Activated CD8-positive, alpha-beta memory T cell treated with anti-CD3 and anti-CD28 coated beads, Interleukin-2, amount 10 ng/mL, durations not matched to agents 7 days and 5 days (primary cell): ENCODE measurements around the gene UNKL. TPM values are rescaled to one million over a fixed set of nuclear protein-coding genes. Genes with fewer than 3 reads are reported as not detected.
"Not testable (repeated sequence)": the region's sequence is repeated elsewhere in the genome, so short reads cannot be mapped to it uniquely, and the experiment has no call there.

Experiments
- ATAC-seq: fragments of 150-1000 bp; cut with Tn5 transposase; one replicate; pipeline ENCODE4 v1.10.0; 2021; ENCODE audit warnings: moderate library complexity
- CTCF ChIA-PET: fragments of 350-600 bp; sonication (Branson Sonifier 250); formaldehyde crosslinking; loops from one replicate; lab custom pipeline; 2021; ENCODE audit warnings: antibody characterized with exemption; lab: Charles Lee
- DNase-seq: peaks from one replicate; pipeline ENCODE4 v3.0.0-alpha.2; 2020
- H3K27ac Mint-ChIP-seq: one replicate; pipeline ENCODE4 v1.8.0; 2021; ENCODE audit warnings: mild to moderate bottlenecking, mixed read lengths
- H3K27me3 Mint-ChIP-seq: one replicate; pipeline ENCODE4 v1.8.0; 2021; ENCODE audit warnings: mixed read lengths
- H3K36me3 Mint-ChIP-seq: one replicate; pipeline ENCODE4 v1.8.0; 2021; ENCODE audit warnings: mild to moderate bottlenecking, mixed read lengths
- H3K4me1 Mint-ChIP-seq: one replicate; pipeline ENCODE4 v1.8.0; 2021; ENCODE audit warnings: mixed read lengths
- H3K4me3 Mint-ChIP-seq: one replicate; pipeline ENCODE4 v1.8.0; 2021; ENCODE audit warnings: mild to moderate bottlenecking, moderate library complexity, mixed read lengths
- H3K9me3 Mint-ChIP-seq: one replicate; pipeline ENCODE4 v1.8.0; 2022; ENCODE audit warnings: low read depth, mixed read lengths
- total RNA-seq, 2 experiments: library from RNA; stranded (reverse); gene quantifications; one replicate each; pipeline ENCODE4 v1.2.3, GENCODE V29; 2021

The UNKL gene
- total RNA-seq, 2 experiments from 2014 or later = 30.1 to 43.0 TPM

DNA sequence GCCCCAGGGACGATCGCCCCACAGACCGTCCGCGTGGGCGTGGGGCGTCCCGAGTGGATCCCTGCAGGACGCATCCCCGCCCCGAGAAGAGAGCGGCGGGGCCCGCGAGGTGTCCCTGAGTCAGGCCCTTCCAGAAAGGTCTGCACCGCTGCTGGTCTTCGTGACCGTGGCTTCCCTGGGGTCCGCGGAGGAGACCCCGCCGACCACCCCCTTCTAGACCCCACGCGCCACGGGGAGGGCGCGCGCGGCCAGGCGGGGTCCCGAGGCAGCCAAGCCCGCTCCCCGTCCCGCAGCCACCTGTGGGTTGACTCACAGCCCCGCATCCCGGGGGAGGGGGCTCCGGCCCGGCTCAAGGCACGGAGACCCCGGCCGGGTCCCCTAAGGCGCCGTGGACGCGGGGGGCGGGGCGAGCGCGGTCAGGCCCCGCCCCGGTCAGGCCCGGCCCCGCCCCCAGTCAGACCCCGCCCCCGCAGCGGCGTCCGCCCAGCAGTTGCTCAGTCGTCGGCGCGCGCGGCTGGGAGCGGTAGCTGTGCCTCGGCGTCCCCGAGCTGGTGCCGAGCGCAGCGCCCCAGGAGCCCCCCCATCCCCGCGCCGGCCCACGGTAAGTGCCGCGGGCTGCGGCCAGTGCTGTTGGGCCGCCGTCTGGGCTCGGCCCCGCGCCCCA is 81.2 kb downstream of the UNKL start, which contains the start of gene BAIAP3:
TSS of gene BAIAP3 (plus strand) at position 497 of the 664 bp plus-strand sequence. CDS start 4,905 bp downstream, outside the sequence.
- no peak within 1 kb of the TSS for H3K4me3 Mint-ChIP-seq
- peaks cover 35% of the 10 kb centered on the region for H3K27me3 Mint-ChIP-seq
- CTCF ChIA-PET = interaction anchor here (1.0 to 1.9 kb wide), 4 partner anchors 8 to 32 kb away, joined by 3 to 5 read pairs (median 4); partner anchors contain the start of gene UBE2I
- no peak within 1 kb of the TSS for H3K27ac Mint-ChIP-seq
- H3K36me3 Mint-ChIP-seq = no peaks in the 10 kb centered on the region
- ATAC-seq (peak; percentile 79), DNase-seq (peak; percentile 65)
- peaks cover 14% of the 10 kb centered on the region for H3K4me1 Mint-ChIP-seq
- H3K9me3 Mint-ChIP-seq = no peaks in the 10 kb centered on the region

DNA sequence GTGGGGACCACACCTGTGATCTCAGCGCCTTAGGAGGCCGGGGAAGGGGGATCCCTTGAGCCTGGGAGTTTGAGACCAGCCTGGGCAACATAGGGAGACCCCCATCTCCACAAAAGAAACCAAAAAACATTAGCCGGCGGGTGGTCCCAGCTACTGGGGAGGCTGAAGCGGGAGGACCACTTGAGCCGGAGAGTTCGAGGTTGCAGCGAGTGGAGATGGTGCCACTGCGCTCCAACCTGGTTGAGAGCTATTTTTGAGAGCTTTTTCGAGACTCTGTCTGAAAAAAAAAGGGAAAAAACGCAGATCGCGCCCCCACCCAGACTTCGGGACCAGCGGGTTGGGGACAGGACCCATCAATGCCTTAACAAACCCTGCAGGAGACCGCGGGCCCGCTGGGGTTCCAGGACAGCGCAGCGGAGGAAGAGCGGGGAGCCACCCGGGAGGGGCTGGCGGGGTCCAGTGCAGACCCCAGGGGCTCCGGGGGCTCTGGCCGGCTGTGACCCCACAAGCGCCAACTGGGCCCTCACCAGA is 81.8 kb downstream of the UNKL start:
- Mint-ChIP-seq H3K4me3 (no peak overlapping the region), H3K9me3 (no peaks in the 10 kb centered on the region), H3K27me3 (peaks cover 35% of the 10 kb centered on the region), H3K36me3 (no peaks in the 10 kb centered on the region), H3K27ac (no peak overlapping the region), H3K4me1 (peaks cover 14% of the 10 kb centered on the region)
- ATAC-seq (no peak), DNase-seq (no peak)
- CTCF ChIA-PET = interaction anchor here (1.0 to 1.9 kb wide), 5 partner anchors 9 to 32 kb away, joined by 3 to 5 read pairs (median 3); partner anchors contain the start of gene UBE2I

DNA sequence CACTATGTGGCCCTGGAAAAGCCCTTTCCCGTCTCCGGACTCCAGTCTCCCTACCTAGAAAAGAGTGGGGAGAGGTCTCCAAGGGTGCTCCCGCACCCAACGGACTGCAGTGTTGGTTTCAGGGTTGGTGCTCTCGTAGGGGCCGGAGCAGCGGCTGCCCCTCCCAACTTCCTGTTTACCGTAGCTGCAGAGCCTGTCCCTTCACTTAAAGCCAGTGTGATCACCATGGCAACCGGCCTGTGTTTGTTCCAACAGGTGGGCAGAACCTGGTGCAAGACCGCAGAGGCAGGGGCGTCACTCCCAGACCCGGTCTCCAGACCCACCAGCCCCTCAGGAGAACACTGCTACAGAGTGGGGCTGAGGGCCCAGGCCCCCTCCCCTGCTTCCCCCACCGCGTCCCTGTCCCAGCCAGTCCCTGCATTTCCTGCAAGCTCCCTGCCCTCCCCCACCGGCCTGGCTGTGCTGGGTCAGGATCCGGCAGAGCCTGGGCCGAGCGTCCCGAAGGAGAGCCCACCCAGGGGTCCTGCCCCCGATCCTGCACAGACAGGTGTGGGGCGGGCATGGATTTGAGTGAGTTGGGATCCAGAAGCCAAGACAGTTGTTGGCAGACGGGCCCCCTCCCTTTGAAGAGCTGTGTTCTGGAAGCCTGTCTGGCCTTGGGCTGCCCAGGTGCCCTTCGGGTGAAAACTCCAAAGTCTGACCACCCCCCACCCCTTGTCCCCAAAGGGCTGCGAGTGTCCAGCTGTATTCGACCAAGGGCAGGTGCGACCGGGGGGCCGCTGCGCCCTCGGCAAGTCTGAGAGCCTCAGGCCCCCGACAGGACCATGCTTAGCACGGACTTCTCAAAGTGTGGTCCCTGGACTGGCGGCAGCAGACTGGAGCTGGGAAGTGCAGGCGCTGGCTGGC is 82.5 kb downstream of the UNKL start:
- Mint-ChIP-seq H3K9me3 (no peaks in the 10 kb centered on the region), H3K27ac (no peak overlapping the region), H3K36me3 (no peaks in the 10 kb centered on the region), H3K27me3 (peaks cover 35% of the 10 kb centered on the region), H3K4me3 (no peak overlapping the region), H3K4me1 (peaks cover 14% of the 10 kb centered on the region)
- ATAC-seq (peak; percentile 56), DNase-seq (peak; percentile 79)
- CTCF ChIA-PET = interaction anchor here (1.0 to 1.9 kb wide), 5 partner anchors 10 to 31 kb away, joined by 3 to 5 read pairs (median 3); partner anchors contain the start of gene UBE2I

DNA sequence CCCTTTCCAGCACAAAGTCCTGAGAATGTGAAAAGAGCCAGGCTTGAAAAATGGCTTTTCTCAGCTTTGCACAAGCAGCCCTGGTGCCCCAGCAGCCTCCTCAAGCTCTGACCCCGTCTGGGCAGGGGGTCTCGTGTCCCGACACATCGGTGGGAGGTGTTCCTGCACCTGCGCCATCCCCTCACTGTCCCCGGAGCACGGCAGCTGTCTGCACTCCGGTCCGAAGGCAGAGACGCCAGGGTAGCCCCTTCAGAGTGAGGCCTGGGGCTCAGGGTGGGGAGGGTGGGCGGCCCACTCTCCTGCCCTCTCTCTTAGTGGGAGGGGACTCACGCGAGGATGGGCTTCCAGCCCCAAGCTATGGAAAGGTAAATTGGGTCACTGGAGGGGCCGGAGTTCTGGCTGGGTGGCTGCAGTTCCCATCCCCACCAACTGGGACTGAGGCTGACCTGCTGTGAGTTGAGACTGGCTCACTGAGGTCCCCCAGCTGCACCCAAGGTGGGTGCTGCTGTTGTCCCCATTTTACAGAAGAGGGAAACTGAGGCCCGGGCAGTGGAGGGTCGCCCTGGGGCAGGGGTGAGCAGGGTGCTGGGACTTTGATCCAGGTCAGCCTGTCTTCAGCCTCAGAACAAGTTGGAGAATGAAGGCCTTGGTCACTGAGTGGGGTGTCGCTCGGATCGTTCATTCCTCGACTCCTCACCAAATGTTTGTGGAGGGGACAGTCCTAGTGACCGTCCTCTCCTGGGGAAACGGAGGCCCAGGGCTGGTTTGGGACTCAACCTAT is 83.4 kb downstream of the UNKL start:
- ATAC-seq (no peak), DNase-seq (no peak)
- H3K27ac Mint-ChIP-seq = no peak overlapping the region
- no peaks in the 10 kb centered on the region for H3K9me3 Mint-ChIP-seq
- H3K4me1 Mint-ChIP-seq = peaks cover 14% of the 10 kb centered on the region
- CTCF ChIA-PET = interaction anchor here (0.6 to 1.9 kb wide), 2 partner anchors 22 to 40 kb away, joined by 3 to 5 read pairs; partner anchors contain the start of gene UBE2I
- peaks cover 33% of the 10 kb centered on the region for H3K27me3 Mint-ChIP-seq
- H3K4me3 Mint-ChIP-seq = no peak overlapping the region
- H3K36me3 Mint-ChIP-seq = peaks cover 2% of the 10 kb centered on the region

DNA sequence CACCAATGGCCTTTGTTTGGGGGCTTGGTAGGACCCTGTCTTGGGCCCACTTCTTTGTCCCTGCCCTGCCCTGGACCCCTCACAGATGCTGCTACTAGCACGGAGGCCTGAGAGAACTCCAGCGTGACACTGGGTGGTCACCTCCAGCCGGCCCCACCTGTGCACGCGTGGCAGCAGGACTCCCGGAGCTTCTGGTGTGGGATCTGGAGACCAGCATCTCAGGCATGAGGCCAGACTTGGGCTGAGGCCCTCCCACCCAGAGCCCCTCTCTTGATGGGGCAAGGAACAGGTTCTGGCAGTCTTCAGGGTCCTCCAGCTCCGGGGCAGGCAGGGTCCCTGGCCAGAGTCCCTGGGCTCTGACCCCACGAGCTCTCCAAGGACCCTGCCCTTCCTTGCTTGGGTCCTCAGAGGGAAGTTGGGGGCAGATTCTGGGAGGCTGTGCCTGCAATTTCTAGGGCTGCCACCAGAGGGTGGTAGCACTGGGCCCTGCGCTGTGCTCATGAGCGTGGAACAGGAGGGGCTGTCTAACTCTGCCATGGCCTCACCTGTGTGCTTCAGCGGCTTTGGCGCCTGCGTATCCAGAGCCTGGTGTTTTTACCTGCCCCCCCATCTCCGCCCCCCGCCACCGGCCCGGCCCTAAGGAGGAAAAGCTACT is 84.1 kb downstream of the UNKL start:
- H3K4me1 Mint-ChIP-seq = peaks cover 14% of the 10 kb centered on the region
- no peak overlapping the region for H3K27ac Mint-ChIP-seq
- ATAC-seq (no peak), DNase-seq (no peak)
- peaks cover 2% of the 10 kb centered on the region for H3K36me3 Mint-ChIP-seq
- H3K4me3 Mint-ChIP-seq = no peak overlapping the region
- CTCF ChIA-PET = interaction anchor here (0.6 kb wide), 2 partner anchors 40 to 1763 kb away, joined by 3 read pairs; no protein-coding TSS in a partner anchor
- no peaks in the 10 kb centered on the region for H3K9me3 Mint-ChIP-seq
- H3K27me3 Mint-ChIP-seq = peaks cover 27% of the 10 kb centered on the region

DNA sequence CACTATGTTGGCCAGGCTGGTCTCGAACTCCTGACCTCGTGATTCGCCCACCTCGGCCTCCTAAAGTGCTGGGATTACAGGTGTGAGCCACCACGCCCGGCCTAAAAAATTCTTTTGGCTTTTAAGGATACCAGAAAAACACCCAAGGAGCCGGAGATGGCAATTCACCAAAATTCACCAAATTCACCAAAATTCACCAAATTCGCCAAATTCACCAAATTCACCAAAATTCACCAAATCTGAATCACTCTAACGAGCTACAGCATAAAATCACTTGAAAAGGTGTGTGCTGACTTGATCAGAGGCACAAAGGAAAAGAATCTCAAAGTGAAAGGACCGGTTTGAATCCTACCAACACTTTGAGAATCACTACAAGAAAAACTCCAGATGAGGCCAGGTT is 85.5 kb downstream of the UNKL start:
- H3K27ac Mint-ChIP-seq, H3K4me3 Mint-ChIP-seq, H3K9me3 Mint-ChIP-seq, H3K36me3 Mint-ChIP-seq, ATAC-seq, DNase-seq: not testable (repeated sequence)
- Mint-ChIP-seq H3K4me1 (peaks cover 14% of the 10 kb centered on the region), H3K27me3 (peaks cover 16% of the 10 kb centered on the region)
- CTCF ChIA-PET = interaction anchor here (1.3 kb wide), 1 partner anchor 14 kb away, joined by 5 read pairs; no protein-coding TSS in a partner anchor

DNA sequence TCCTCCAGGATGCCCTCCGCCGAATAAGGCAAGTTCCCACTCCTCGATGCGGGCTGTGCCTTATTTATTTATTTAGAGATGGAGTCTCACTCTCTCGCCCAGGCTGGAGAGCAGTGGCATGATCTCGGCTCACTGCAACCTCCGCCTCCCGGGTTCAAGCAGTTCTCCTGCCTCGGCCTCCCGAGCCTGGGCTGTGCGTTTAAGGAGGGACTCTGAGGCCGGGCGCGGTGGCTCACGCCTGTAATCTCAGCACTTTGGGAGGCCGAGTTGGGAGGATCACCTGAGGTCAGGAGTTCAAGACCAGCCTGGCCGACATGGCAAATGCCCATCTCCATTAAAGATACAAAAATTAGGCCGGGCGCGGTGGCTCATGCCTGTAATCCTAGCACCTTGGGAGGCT is 86.4 kb downstream of the UNKL start:
- H3K9me3 Mint-ChIP-seq, ATAC-seq, H3K4me3 Mint-ChIP-seq, CTCF ChIA-PET, DNase-seq, H3K36me3 Mint-ChIP-seq, H3K27ac Mint-ChIP-seq: not testable (repeated sequence)
- peaks cover 14% of the 10 kb centered on the region for H3K4me1 Mint-ChIP-seq
- peaks cover 16% of the 10 kb centered on the region for H3K27me3 Mint-ChIP-seq

DNA sequence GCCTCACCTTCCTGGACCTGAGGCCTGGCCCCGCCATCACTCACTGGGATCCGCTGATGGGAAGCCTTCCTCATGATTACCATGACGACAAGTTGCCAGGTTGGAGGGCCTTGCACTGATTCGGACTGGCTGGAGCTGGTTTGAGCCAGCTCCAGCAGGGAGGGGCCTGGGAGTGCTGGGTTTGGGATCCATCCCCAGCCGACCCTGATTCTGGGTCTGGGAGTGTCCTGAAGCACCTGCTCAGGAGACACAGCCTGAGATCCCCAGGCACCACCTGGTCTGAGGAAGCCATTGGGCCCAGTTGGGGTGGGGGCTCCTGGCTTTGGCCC is 86.9 kb downstream of the UNKL start:
- peaks cover 13% of the 10 kb centered on the region for H3K27me3 Mint-ChIP-seq
- no peaks in the 10 kb centered on the region for H3K9me3 Mint-ChIP-seq
- H3K4me3 Mint-ChIP-seq = no peak overlapping the region
- no peak overlapping the region for H3K27ac Mint-ChIP-seq
- CTCF ChIA-PET = no interaction called here
- peaks cover 9% of the 10 kb centered on the region for H3K36me3 Mint-ChIP-seq
- H3K4me1 Mint-ChIP-seq = peaks cover 12% of the 10 kb centered on the region
- DNase-seq (no peak), ATAC-seq (no peak)

DNA sequence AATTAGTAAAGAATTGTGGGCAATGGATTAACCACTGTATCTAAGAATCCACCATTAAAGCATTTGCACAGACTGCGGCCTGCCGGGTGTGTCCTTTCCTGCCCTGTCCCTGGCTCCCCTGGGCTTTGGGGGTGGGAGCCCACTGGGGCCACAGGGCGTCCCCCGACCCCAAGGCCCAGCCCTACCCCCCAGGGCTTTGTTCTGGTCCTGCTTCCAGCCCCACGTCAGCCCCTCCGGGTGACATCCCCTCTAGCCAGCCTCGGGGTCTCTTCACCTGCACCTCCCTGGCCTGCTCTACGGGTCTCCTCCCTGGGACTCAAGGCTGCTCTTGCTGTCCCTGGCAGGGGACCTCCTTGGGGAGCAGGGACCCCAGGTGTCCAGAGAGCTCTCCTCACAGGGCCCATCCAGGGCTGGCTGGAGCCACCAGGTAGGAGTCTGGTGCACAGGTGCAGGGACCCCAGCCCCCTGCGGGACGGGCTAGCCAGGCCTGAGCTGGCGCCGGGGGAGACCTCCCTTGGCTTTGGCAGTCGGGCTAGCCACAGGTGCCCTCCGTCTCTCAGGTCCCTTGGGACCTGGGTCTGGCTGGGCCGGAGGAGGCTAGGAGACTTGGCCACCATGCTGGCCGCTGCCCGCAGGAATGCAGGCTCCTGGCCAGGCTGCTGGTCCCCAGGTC is 87.4 kb downstream of the UNKL start:
- no peaks in the 10 kb centered on the region for H3K9me3 Mint-ChIP-seq
- no peak overlapping the region for H3K4me3 Mint-ChIP-seq
- H3K4me1 Mint-ChIP-seq = peaks cover 9% of the 10 kb centered on the region
- ATAC-seq = no peak
- no peak for DNase-seq
- peaks cover 11% of the 10 kb centered on the region for H3K36me3 Mint-ChIP-seq
- peaks cover 9% of the 10 kb centered on the region for H3K27me3 Mint-ChIP-seq
- CTCF ChIA-PET = interaction anchor here (1.2 kb wide), 1 partner anchor 27 kb away, joined by 4 read pairs; no protein-coding TSS in a partner anchor
- H3K27ac Mint-ChIP-seq = no peak overlapping the region

DNA sequence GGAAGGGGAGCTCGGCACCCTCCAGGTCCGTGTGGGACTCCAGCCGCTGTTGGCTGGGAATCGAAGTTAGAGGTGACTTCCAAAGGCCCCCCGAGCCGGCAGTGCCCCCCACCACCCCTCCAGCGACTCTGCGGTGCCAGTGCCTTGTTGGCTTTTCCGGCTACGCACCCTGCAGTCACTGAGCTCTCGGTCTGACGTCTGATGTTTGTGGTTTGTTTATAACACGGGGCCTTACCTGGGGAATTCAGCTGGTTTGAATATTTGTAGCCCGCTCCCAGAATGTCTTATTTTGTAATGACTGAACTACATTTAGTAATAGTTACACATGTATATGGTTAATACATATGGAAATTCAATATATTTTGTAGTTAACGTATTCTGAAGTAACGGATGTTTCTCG is 88.1 kb downstream of the UNKL start:
- ATAC-seq (no peak), DNase-seq (no peak)
- H3K27ac Mint-ChIP-seq = no peak overlapping the region
- H3K27me3 Mint-ChIP-seq = peaks cover 3% of the 10 kb centered on the region
- peaks cover 3% of the 10 kb centered on the region for H3K4me1 Mint-ChIP-seq
- no peak overlapping the region for H3K4me3 Mint-ChIP-seq
- peaks cover 11% of the 10 kb centered on the region for H3K36me3 Mint-ChIP-seq
- H3K9me3 Mint-ChIP-seq = no peaks in the 10 kb centered on the region
- CTCF ChIA-PET = interaction anchor here (1.2 kb wide), 1 partner anchor 26 kb away, joined by 4 read pairs; no protein-coding TSS in a partner anchor

DNA sequence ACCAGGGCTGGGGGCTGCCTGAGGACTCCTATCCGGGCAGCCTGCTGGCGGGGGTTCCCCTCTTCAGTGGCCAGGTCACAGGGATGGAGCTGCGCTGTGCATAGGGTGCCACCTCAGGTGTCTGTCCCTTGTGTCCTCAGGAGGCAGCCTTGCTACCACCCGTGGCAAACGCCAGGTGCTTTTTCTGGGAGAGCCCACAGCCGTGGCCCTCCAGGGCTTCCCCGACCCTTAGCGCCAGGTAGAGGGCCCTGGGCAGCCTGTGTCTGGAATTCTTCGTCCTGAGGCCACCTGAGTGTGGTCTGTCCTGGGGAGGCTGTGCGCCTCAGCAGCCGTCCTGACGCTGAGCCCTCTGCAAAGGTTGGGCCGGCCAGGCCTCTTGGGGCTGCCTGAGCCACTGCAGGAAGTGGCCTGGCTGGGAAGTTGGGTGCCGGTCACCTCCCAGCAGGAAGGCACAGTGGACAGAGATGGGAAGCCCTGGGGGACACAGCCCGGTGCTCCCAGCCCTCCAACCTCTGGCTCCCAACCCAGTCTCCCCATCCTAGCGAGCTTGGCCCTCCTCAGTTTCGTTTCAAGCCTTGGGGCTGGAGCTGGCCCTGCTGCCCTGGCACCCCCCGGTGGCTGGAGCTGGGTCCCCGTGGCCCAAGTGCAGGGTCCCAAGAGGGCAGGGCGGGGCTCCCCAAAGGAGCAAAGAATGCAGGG is 88.7 kb downstream of the UNKL start:
- CTCF ChIA-PET = interaction anchor here (1.2 kb wide), 1 partner anchor 26 kb away, joined by 4 read pairs; no protein-coding TSS in a partner anchor
- ATAC-seq = peak; percentile 38
- no peaks in the 10 kb centered on the region for H3K27me3 Mint-ChIP-seq

More for the DNA sequence above, 88.7 kb downstream of the UNKL start:
- DNase-seq = no peak
- Mint-ChIP-seq H3K4me3 (no peak overlapping the region), H3K36me3 (peaks cover 14% of the 10 kb centered on the region), H3K27ac (no peak overlapping the region), H3K4me1 (no peaks in the 10 kb centered on the region), H3K9me3 (no peaks in the 10 kb centered on the region)
